CMK (cell line): ENCODE results near the gene LPIN1.
"Not testable (repeated sequence)": the region's sequence is repeated elsewhere in the genome, so short reads cannot be mapped to it uniquely, and the experiment has no call there.

Experiments used
- DNase-seq: peaks from one replicate; pipeline ENCODE4 v3.0.0-alpha.2; 2010; ENCODE audit warnings: low read depth

LPIN1 gene

DNA sequence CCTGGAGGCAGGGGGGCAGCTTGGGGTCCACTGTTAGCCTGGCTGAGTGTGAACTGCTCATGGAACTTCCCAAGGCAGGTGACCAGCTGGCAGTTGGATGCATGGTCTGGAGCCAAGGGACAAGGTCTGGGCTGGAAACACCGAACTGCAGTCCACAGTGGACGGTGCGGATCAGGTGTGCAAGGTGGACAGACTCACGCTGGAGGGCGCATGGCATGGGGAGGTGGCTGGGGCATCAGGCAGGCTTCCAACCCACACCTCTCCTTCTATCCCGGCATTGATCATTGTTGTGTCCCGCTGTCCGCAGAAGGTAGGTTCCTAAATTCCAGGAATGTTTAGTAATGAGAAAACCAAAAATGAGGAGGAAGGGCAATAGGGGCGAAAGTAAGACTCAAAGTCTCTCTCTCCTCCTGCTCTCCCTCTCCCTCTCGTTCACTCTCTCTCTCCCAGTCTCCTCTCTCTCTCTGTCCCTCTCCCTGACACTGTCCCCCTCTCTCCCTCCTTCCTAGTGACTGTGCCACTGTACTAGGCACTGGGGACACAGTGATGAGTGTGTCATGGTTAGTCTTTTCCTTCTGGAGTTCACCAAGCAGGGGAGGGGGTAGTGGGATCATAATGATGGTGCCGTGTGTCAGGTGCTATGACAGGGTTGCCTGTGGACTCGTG lies 30.3 kb upstream of the LPIN1 start:
- no peak for DNase-seq

- no peak for DNase-seq
Measured at GRCh38 chr2:11716689-11717321, 29.6 kb upstream of the LPIN1 start.

GRCh38 chr2:11717623-11718022 lies 28.8 kb upstream of the LPIN1 start:
- DNase-seq, result no peak

- no peak for DNase-seq
Measured at GRCh38 chr2:11718606-11719005, 27.8 kb upstream of the LPIN1 start.

GRCh38 chr2:11719230-11719977 lies 27.0 kb upstream of the LPIN1 start:
- no peak for DNase-seq

DNA sequence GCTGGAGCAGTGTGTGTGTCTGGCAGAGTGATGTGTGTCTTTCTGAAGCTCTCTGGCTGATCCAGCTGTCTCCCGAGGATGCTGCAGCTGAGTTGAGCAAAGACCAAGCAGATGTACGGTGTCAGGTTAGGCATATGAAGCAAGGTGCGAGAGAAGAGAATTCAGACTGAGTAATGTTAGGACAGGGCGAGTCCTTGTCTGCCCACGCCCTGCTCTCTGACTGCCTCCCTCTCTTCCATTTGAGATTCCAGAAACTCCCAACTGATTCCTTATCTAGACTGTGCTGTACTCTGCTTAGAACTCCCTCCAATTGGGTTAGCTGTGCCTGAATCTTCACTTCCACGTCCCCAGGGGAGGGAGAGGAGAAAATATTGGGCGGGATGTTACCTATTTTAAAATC lies 25.7 kb upstream of the LPIN1 start:
- DNase-seq, result no peak

- DNase-seq, result no peak
Measured at GRCh38 chr2:11722292-11723060, 24.0 kb upstream of the LPIN1 start.

- no peak for DNase-seq
Measured at GRCh38 chr2:11723061-11723371, 23.4 kb upstream of the LPIN1 start.

GRCh38 chr2:11724151-11724550 lies 22.3 kb upstream of the LPIN1 start:
- no peak for DNase-seq

GRCh38 chr2:11726384-11726783 lies 20.0 kb upstream of the LPIN1 start:
- no peak for DNase-seq

GRCh38 chr2:11729362-11730212 lies 16.8 kb upstream of the LPIN1 start:
- no peak for DNase-seq

GRCh38 chr2:11731214-11731984 lies 15.0 kb upstream of the LPIN1 start:
- not testable (repeated sequence) for DNase-seq

GRCh38 chr2:11732587-11732986 lies 13.8 kb upstream of the LPIN1 start:
- no peak for DNase-seq

- DNase-seq, result not testable (repeated sequence)
Measured at GRCh38 chr2:11737852-11738251, 8.6 kb upstream of the LPIN1 start.

DNA sequence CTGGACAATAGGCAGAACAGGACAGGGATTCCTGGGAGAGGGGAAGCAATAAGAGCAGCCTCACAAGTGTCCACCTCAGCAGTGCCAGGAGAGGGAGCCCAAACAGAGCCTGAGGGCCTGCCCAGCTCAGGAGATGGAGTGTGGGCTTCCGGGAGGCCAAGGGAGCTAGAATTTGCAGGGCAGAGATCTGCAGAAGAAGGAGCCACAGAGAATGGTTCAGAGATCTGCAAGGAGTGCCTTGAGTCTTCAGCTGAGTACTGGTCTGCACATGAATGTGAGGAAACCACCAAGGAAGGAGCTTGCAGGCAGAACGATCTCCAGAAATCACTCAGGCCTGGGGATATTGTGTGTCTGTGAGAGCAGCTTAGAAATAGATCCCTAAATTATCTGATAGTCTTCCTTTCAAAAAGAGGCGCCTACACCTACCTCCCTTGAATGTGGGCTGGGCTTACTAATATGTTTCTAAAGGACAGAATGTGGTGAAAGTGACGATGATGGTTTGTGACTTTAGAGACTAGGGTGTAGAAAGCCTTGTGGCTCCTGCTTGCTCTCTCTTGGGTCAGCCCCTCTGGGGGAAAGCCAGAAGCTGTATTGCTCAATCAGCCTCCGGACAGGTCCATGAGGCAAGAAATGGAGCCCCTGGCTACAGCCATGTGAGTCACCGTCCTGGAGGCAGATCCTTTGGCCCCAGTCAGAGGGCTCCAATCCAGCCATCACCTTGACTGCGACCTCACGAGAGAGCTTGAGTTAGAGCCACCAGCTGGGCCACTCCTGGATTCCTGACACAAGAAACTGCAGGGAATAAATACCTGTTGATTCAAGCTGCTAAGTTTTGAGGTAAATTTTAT lies 7.6 kb upstream of the LPIN1 start:
- DNase-seq, result no peak

GRCh38 chr2:11740723-11741122 lies 5.7 kb upstream of the LPIN1 start:
- DNase-seq, result no peak

- no peak for DNase-seq
Measured at GRCh38 chr2:11742317-11742701, 4.1 kb upstream of the LPIN1 start.

DNA sequence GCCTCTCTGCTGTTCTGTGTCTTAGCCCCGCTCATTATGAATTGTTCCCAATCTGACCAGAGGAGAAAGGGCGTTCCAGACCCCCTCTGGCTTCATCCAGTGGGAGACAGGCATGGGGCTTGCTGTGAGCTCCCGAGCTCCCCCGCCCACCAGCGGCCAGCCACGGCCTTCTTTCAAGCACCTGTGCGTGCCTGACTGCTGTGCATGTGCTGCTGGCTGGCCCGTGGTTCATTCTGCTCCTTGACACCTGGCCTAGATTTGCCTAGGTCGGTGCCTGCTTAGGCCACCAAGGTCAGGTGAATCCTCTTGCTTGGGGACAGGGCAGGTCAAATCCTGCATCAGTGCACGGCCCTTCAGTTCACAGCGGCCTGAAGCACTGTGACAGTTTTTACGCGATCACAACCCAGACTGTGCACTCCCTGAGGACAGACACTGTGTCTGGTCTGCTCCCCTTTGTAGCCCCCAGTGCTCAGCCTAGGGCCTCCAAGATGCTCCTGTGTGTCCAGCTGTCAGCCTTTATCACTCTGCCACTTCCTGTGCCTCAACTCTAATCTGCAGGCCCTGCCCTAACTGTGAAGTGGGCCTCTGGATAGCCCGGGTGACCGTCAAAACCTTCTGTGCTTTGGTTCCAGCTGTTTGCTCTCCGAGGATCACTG lies 3.6 kb upstream of the LPIN1 start:
- DNase-seq, result no peak

DNA sequence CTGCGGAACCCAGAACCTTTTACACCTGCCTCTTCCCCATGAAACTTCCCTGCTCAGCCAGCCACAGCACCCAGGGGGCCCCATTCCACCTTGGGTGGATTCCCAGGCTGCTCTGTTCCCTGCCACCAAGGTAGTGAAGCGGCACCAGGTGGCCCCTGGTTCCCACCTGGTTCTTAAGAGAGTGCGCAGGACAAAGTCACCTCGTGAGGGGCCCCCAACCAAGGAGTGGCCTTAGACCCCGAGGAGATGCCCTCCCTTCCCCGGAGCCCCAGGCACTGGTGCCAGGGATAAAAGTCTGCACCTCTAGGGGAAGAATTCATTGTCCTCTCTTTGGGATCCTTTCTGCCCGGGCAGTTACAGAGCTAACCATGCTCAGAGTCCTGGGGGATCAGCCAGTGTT lies 3.1 kb upstream of the LPIN1 start:
- no peak for DNase-seq
